ENCODE measurements around the gene MBNL2. TPM values are rescaled to one million over a fixed set of nuclear protein-coding genes. Genes with fewer than 3 reads are reported as not detected.

MBNL2 gene
- total and polyA plus RNA-seq, 7 donors = 11.8 to 110 (median 84.7) TPM

- Histone ChIP-seq H3K4me1 (peaks cover 0 to 96% (median 93%) of the 10 kb centered on the region in 4 donors), H3K9me3 (no peaks in the 10 kb centered on the region), H3K27ac (peak overlapping the region; percentile 75 to 85 (median 81)), H3K4me3 (no peak overlapping the region), H3K27me3 (no peaks in the 10 kb centered on the region), H3K36me3 (no peaks in the 10 kb centered on the region)
- 84 to 92% methylated on average over 13 of the region's 13 CpGs for WGBS, 2 donors
- DNase-seq = no peak
- TF ChIP-seq POLR2A (IDR thresholded peaks at IDR 0.05) (no peak), POLR2AphosphoS5 (IDR thresholded peaks at IDR 0.05) (peak in 1 of 4 donors; percentile 16)
- intact Hi-C loops (cut with DNase I) = no loop called here
Measured at GRCh38 chr13:97242755-97243497, 20.8 kb downstream of the MBNL2 start.

- Histone ChIP-seq H3K4me3 (no peak overlapping the region), H3K4me1 (peaks cover 0 to 95% (median 92%) of the 10 kb centered on the region in 4 donors), H3K36me3 (no peaks in the 10 kb centered on the region), H3K27ac (peak overlapping the region; percentile 75 to 85 (median 81)), H3K27me3 (no peaks in the 10 kb centered on the region), H3K9me3 (no peaks in the 10 kb centered on the region)
- WGBS, 2 donors = 15 to 57% methylated on average over 8 of the region's 8 CpGs
- intact Hi-C loops (cut with DNase I) = no loop called here
- no peak for DNase-seq
- TF ChIP-seq EP300 (IDR thresholded peaks at IDR 0.05) (no peak), POLR2AphosphoS5 (IDR thresholded peaks at IDR 0.05) (no peak), CTCF (IDR thresholded peaks at IDR 0.05) (no peak)
Measured at GRCh38 chr13:97243915-97244781, 22.0 kb downstream of the MBNL2 start.

GRCh38 chr13:97245011-97245410 lies 22.9 kb downstream of the MBNL2 start:
- Histone ChIP-seq H3K9me3 (no peaks in the 10 kb centered on the region), H3K27me3 (no peaks in the 10 kb centered on the region), H3K27ac (peak overlapping the region; percentile 75 to 85 (median 81)), H3K4me3 (no peak overlapping the region), H3K36me3 (no peaks in the 10 kb centered on the region), H3K4me1 (peaks cover 0 to 95% (median 92%) of the 10 kb centered on the region in 4 donors)
- no peak for DNase-seq
- intact Hi-C loops (cut with DNase I) = no loop called here
- TF ChIP-seq CTCF (IDR thresholded peaks at IDR 0.05) = no peak
- TF ChIP-seq POLR2A (IDR thresholded peaks at IDR 0.05) = no peak
- TF ChIP-seq EP300 (IDR thresholded peaks at IDR 0.05) = no peak
- no peak for TF ChIP-seq POLR2AphosphoS5 (IDR thresholded peaks at IDR 0.05)

GRCh38 chr13:97246596-97247158 lies 24.5 kb downstream of the MBNL2 start:
- TF ChIP-seq POLR2AphosphoS5 (IDR thresholded peaks at IDR 0.05) (no peak), EP300 (IDR thresholded peaks at IDR 0.05) (no peak), CTCF (IDR thresholded peaks at IDR 0.05) (no peak), POLR2A (IDR thresholded peaks at IDR 0.05) (no peak)
- H3K27me3 ChIP-seq = no peaks in the 10 kb centered on the region

GRCh38 chr13:97248243-97248642 lies 26.1 kb downstream of the MBNL2 start:
- no peaks in the 10 kb centered on the region for H3K9me3 ChIP-seq
- TF ChIP-seq CTCF (IDR thresholded peaks at IDR 0.05) (no peak), POLR2AphosphoS5 (IDR thresholded peaks at IDR 0.05) (no peak), EP300 (IDR thresholded peaks at IDR 0.05) (no peak), POLR2A (IDR thresholded peaks at IDR 0.05) (no peak)
- no peaks in the 10 kb centered on the region for H3K27me3 ChIP-seq
- peaks cover 0 to 86% (median 83%) of the 10 kb centered on the region in 4 donors for H3K4me1 ChIP-seq
- no peaks in the 10 kb centered on the region for H3K36me3 ChIP-seq
- WGBS, 2 donors = 97% methylated on average over 6 of the region's 6 CpGs
- H3K27ac ChIP-seq = peak overlapping the region; percentile 75 to 85 (median 81)
- no peak for DNase-seq
- no peak overlapping the region for H3K4me3 ChIP-seq
- intact Hi-C loops (cut with DNase I) = no loop called here

More at GRCh38 chr13:97246596-97247158, 24.5 kb downstream of the MBNL2 start:
- WGBS, 2 donors = 80 to 90% methylated on average over 7 of the region's 7 CpGs
- H3K4me3 ChIP-seq = peak overlapping the region in 3 of 4 donors; percentile 20 to 36 (median 32)
- no peak for DNase-seq
- H3K27ac ChIP-seq = peak overlapping the region; percentile 75 to 85 (median 81)
- H3K4me1 ChIP-seq = peaks cover 0 to 94% (median 90%) of the 10 kb centered on the region in 4 donors
- H3K36me3 ChIP-seq = no peaks in the 10 kb centered on the region
- intact Hi-C loops (cut with DNase I) = no loop called here
- no peaks in the 10 kb centered on the region for H3K9me3 ChIP-seq
